K562 (cell line): ENCODE measurements around the gene POLR3GL. TPM values are rescaled to one million over a fixed set of nuclear protein-coding genes. Genes with fewer than 3 reads are reported as not detected.

ENCODE experiments used
- ATAC-seq: fragments of 200-7000 bp; cut with Tn5 transposase; 3 replicates; pipeline ENCODE4 v1.9.1; 2020; ENCODE audit warnings: moderate library complexity
- BruUV-seq: library from RNA; stranded (reverse); fragments of 400-500 nt; replicated peaks from 2 replicates; lab custom pipeline; 2021; lab: Mats Ljungman, UMichigan
- CTCF ChIA-PET: fragments of 300-600 bp; formaldehyde crosslinking; extraction: SDS; loops from one replicate; lab custom pipeline; 2021; ENCODE audit warnings: low intra/inter-chr PET ratio; lab: Yijun Ruan, JAX
- POLR2A ChIA-PET: fragments of 300-600, 350-650 bp; sonication (Branson Sonifier 250); formaldehyde crosslinking; extraction: SDS; loops from one replicate; lab custom pipeline; 2021; ENCODE audit warnings: antibody characterized with exemption, inconsistent platforms; lab: Yijun Ruan, JAX
- DNase-seq, 4 experiments: peaks; one replicate each; pipeline versions ENCODE4 v3.0.0 to v3.0.0-alpha.2; 2011 to 2018; ENCODE audit warnings: low spot score in 3 of 4, mixed read lengths in 3 of 4; ENCODE audit errors: extremely low read depth in 1 of 4
- FAIRE-seq: peaks from 2 replicates; lab custom pipeline; 2011; peaks lifted over from hg19 to GRCh38; lab: Jason Lieb, UNC
- H2AFZ ChIP-seq: 2 replicates; pipeline ENCODE4 v1.6.0; 2011; ENCODE audit warnings: low read depth, low read length, control low read depth, inconsistent platforms
- H3K27ac ChIP-seq: fragments of 200-600 bp; 3 replicates; pipeline ENCODE4 v1.8.0; 2011; ENCODE audit warnings: low read depth, mild to moderate bottlenecking, control low read depth, inconsistent platforms, low read length, moderate library complexity, mixed read lengths; ENCODE audit errors: extremely low read depth
- H3K27me3 ChIP-seq, 2 experiments: fragments of 300-600 bp in 1 of 2; 2 replicates in 1 of 2; 3 replicates in 1 of 2; pipeline versions ENCODE4 v1.6.0 to v1.8.0; 2011; ENCODE audit warnings: inconsistent platforms in 2 of 2, low read length in 2 of 2, mild to moderate bottlenecking in 1 of 2, mixed read lengths in 1 of 2, moderate library complexity in 1 of 2; ENCODE audit not compliant: control insufficient read depth in 2 of 2, insufficient read depth in 2 of 2
- H3K36me3 ChIP-seq: fragments of 300-600 bp; 3 replicates; pipeline ENCODE4 v1.8.0; 2011; ENCODE audit warnings: mild to moderate bottlenecking, low read length, inconsistent platforms; ENCODE audit not compliant: control insufficient read depth, insufficient read depth
- H3K4me1 ChIP-seq, 2 experiments: fragments of 200-600 bp in 1 of 2; replicated peaks in 1 of 2; 2 replicates in 1 of 2; 3 replicates in 1 of 2; pipeline versions ENCODE4 v1.5.1 to v1.8.0; 2011; ENCODE audit warnings: inconsistent platforms in 2 of 2, low read length in 2 of 2, mild to moderate bottlenecking in 1 of 2, mixed read lengths in 1 of 2, moderate library complexity in 1 of 2; ENCODE audit not compliant: control insufficient read depth in 2 of 2, insufficient read depth in 2 of 2
- H3K4me2 ChIP-seq: 2 replicates; pipeline ENCODE4 v1.6.1; 2011; ENCODE audit warnings: low read length, control low read depth, inconsistent platforms, mixed read lengths; ENCODE audit not compliant: insufficient read depth
- H3K4me3 ChIP-seq: fragments of 200-600 bp; sonication (generic), shearing (Covaris generic); 2 replicates; pipeline ENCODE4 v1.5.1; 2016; ENCODE audit warnings: control low read depth, inconsistent platforms
- H3K79me2 ChIP-seq: fragments of 200-600 bp; 3 replicates; pipeline ENCODE4 v1.8.0; 2011; ENCODE audit warnings: low read length, inconsistent platforms; ENCODE audit not compliant: control insufficient read depth, insufficient read depth
- H3K9ac ChIP-seq, 2 experiments: 2 replicates each; pipeline versions ENCODE4 v1.6.0 to v1.6.1; 2011; ENCODE audit warnings: low read depth in 2 of 2, low read length in 2 of 2, control low read depth in 1 of 2, inconsistent platforms in 1 of 2, mild to moderate bottlenecking in 1 of 2, mixed read lengths in 1 of 2; ENCODE audit not compliant: insufficient read depth in 1 of 2
- H3K9me1 ChIP-seq: one replicate; pipeline ENCODE4 v1.6.0; 2011; ENCODE audit warnings: inconsistent platforms, mild to moderate bottlenecking, low read length, moderate library complexity; ENCODE audit not compliant: control insufficient read depth, insufficient read depth
- H3K9me3 ChIP-seq: replicated peaks from 2 replicates; pipeline ENCODE4 v1.5.1; 2011; ENCODE audit warnings: low read depth, low read length, inconsistent platforms; ENCODE audit not compliant: control insufficient read depth, insufficient read depth
- H4K20me1 ChIP-seq: replicated peaks from 2 replicates; pipeline ENCODE4 v1.6.1; 2011; ENCODE audit warnings: low read length, inconsistent platforms, mixed read lengths; ENCODE audit not compliant: control insufficient read depth, insufficient read depth
- EGR1 ChIP-seq: fragments of 450-650 bp; conservative IDR thresholded peaks from 2 replicates; pipeline ENCODE4 v1.6.1; 2017; ENCODE audit warnings: mild to moderate bottlenecking
- FOXJ2 ChIP-seq: fragments of 200-800 bp; sonication (Bioruptor generic); IDR thresholded peaks from 2 replicates; pipeline ENCODE4 v1.6.1; 2016; ENCODE audit warnings: missing genetic modification characterization, missing compliant biosample characterization
- HDAC1 ChIP-seq, 2 experiments: fragments of 450-650 bp; IDR thresholded peaks; 2 replicates each; pipeline ENCODE4 v1.6.1; 2016 to 2017; ENCODE audit warnings: inconsistent platforms in 1 of 2, mild to moderate bottlenecking in 1 of 2, moderate library complexity in 1 of 2
- KDM1A ChIP-seq, 2 experiments: fragments of 450-650 bp; IDR thresholded peaks; 2 replicates each; pipeline ENCODE4 v1.6.1; 2016; ENCODE audit warnings: mild to moderate bottlenecking in 2 of 2
- LCOR ChIP-seq: sonication (generic); formaldehyde crosslinking; IDR thresholded peaks from 2 replicates; pipeline ENCODE4 v1.8.0; 2022; ENCODE audit warnings: mild to moderate bottlenecking, missing genetic modification reagents
- NCOA6 ChIP-seq: fragments of 450-650 bp; IDR thresholded peaks from 2 replicates; pipeline ENCODE4 v1.6.1; 2017; ENCODE audit warnings: mild to moderate bottlenecking
- PHF21A ChIP-seq: fragments of 450-650 bp; IDR thresholded peaks from 2 replicates; pipeline ENCODE4 v1.6.1; 2017; ENCODE audit warnings: low read depth, borderline replicate concordance
- TRIM28 ChIP-seq: fragments of 450-650 bp; IDR thresholded peaks from 2 replicates; pipeline ENCODE4 v1.6.1; 2017
- ZBTB7A ChIP-seq: IDR thresholded peaks from 2 replicates; pipeline ENCODE4 v1.6.1; 2011; ENCODE audit warnings: low read depth, mild to moderate bottlenecking, low read length, moderate library complexity, borderline replicate concordance; ENCODE audit not compliant: control insufficient read depth
- ZNF699 ChIP-seq: fragments of 250-450 bp; sonication (Bioruptor Pico); IDR thresholded peaks from 2 replicates; pipeline ENCODE4 v1.8.0; 2021; ENCODE audit warnings: mild to moderate bottlenecking, moderate library complexity; ENCODE audit not compliant: insufficient replicate concordance
- WGBS: fragments of 100-300 bp; shearing (Covaris generic); methylation state at CpG from one replicate; pipeline ENCODE4 v1.1.6; 2016; ENCODE audit warnings: low coverage, mixed read lengths; ENCODE audit not compliant: insufficient coverage; ENCODE audit errors: missing lambda C conversion rate; 5-methylcytosine and 5-hydroxymethylcytosine counted together
- in situ Hi-C: fragments of 300-500 bp; cut with MboI; formaldehyde crosslinking; loops from 4 replicates; pipeline ENCODE4 v1.15.0; 2018; ENCODE audit warnings: inconsistent platforms, mixed read lengths
- intact Hi-C: fragments of 100-400 bp; cut with micrococcal nuclease; formaldehyde crosslinking; loops from 2 replicates; pipeline ENCODE4 v1.14.2; 2022
- polyA plus RNA-seq, 8 experiments: library from polyadenylated mRNA; depleted of rRNA in 4 of 8; stranded (reverse) in 5 of 8; unstranded in 3 of 8; fragments of >200 nt; fragmentation: Nextera tagmentation in 2 of 8; fragmentation: Illumina TruSeq in 1 of 8; extraction: Ambion mirVana in 2 of 8; extraction: Trizol in 1 of 8; gene quantifications; 2 replicates each; pipeline versions ENCODE4 v1.2.1 to v1.2.3, GENCODE V29; 2011 to 2014; ENCODE audit warnings: inconsistent platforms in 1 of 8, missing spikeins in 1 of 8
- total RNA-seq, 7 experiments: library from RNA; depleted of rRNA in 6 of 7; stranded (reverse); fragments of >200 nt in 6 of 7; fragmentation: Illumina TruSeq in 2 of 7; extraction: Trizol in 2 of 7; gene quantifications; 2 replicates each; pipeline versions ENCODE4 v1.2.1 to v1.2.3, GENCODE V29; 2011 to 2021; ENCODE audit warnings: low replicate concordance in 1 of 7
- TF ChIP-seq, protein P1 (sequence below): IDR thresholded peaks from 2 replicates; pipeline ENCODE4 v1.6.1; 2011; ENCODE audit not compliant: insufficient read length; ENCODE audit errors: extremely low read depth

Gene POLR3GL
- total and polyA plus RNA-seq, 9 of the 15 experiments (the other 6 are each of a cell fraction or from before 2014, with no cell fraction given) = 14.6 to 48.4 (median 38.2) TPM

DNA sequence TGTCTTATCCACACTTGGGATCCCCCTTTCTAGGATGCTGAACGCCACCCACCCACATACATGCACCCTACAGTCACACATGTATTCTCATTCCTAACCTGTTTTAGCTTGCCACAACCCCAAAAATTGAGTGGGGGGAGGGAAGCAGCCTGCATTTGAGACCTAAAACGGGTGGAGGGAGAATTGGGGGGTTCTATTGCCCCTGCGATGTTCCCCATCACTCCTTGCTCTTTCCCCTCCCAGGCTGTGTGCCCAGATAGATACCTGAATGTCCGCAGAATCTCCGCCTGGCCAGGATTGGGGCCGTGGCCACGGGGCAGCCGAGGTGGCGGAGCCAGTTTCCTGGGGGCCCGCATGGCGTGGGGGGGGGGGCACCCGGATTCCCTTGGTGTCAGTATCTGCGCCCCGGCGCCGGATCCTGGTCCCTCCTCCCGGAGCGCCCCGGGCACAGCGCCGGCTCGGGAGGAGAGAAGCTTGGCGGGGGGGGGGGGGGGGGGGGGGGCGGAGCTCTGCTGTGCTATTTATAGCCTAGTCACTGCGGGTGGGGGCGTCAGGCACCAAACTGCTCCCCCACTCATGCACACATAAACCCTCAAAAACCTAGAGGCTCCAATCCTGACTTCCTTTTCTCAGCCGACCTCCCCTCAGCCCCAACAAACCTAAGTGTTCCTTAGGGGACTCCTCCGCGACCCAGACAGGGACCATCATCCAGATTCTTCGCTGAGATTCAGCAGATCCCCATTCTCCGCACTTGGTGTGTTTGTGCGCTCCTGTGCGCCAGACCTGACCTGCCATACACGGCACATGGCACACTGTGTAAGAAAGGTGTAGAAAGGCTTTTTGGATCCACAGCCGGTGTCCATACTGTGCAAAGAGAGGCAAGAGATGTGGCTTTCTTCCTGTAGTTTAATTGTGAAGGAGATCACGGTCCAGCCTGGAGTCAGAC lies 2.1 kb upstream of the POLR3GL start:
- in situ Hi-C loops = no loop called here
- Histone ChIP-seq H3K4me1 (peaks cover 29 to 37% of the 10 kb centered on the region in 2 experiments; a peak in 4 of 5 replicates), H4K20me1 (no peaks in the 10 kb centered on the region), H3K4me3 (peak overlapping the region; percentile 46), H3K36me3 (no peaks in the 10 kb centered on the region), H3K27me3 (no peaks in the 10 kb centered on the region; a peak in 1 of 5 replicates), H2AFZ (peak overlapping the region; percentile 87), H3K4me2 (peak overlapping the region; percentile 86), H3K9me3 (peaks cover 3% of the 10 kb centered on the region; the same call in 1 of the 2 replicates), H3K79me2 (peaks cover 24% of the 10 kb centered on the region), H3K9me1 (no peaks in the 10 kb centered on the region), H3K9ac (peak overlapping the region; percentile 87 to 88), H3K27ac (peak overlapping the region; percentile 87; the same call in 2 of the 3 replicates)
- DNase-seq (peak in 3 of 4 experiments; percentile 78 to 83 (median 83)), FAIRE-seq (peak; percentile 42), ATAC-seq (no peak)
- intact Hi-C loops = no loop called here
- CTCF ChIA-PET = no interaction called here
- WGBS = 4% methylated on average over 22 of the region's 36 CpGs
- BruUV-seq = no TSS peak
- POLR2A ChIA-PET = interaction anchor here (2.1 to 4.0 kb wide), 3 partner anchors 8 to 36 kb away, joined by 8 to 50 read pairs (median 15); partner anchors contain the start of gene RBM8A
- TF ChIP-seq NCOA6 (no peak), LCOR (peak; percentile 65; the same call in 1 of the 2 replicates), KDM1A (IDR thresholded peaks at IDR 0.05) (peak; percentile 69 to 81; a peak in 3 of 4 replicates), PHF21A (peak; percentile 81; the same call in 1 of the 2 replicates), ZNF699 (CRISPR knock-in tag) (no peak), HDAC1 (IDR thresholded peaks at IDR 0.05) (0 out of 4 replicates have a peak, but pooled peaks of 1 of the 2 experiments have one; percentile 25), FOXJ2 (no peak), ZBTB7A (peak; percentile 17; the same call in 1 of the 2 replicates), EGR1 (peak; percentile 3; the same call in 1 of the 2 replicates), TRIM28 (no peak)
- TF ChIP-seq, protein P1, sequence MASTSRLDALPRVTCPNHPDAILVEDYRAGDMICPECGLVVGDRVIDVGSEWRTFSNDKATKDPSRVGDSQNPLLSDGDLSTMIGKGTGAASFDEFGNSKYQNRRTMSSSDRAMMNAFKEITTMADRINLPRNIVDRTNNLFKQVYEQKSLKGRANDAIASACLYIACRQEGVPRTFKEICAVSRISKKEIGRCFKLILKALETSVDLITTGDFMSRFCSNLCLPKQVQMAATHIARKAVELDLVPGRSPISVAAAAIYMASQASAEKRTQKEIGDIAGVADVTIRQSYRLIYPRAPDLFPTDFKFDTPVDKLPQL = no peak
